ENCODE results near the gene NFKBIL1. TPM values are rescaled to one million over a fixed set of nuclear protein-coding genes. Genes with fewer than 3 reads are reported as not detected.

Gene NFKBIL1
- total and polyA plus RNA-seq, 10 of the 15 experiments (the other 5 are each of a cell fraction or from before 2014, with no cell fraction given): 0.19 to 15.1 (median 7.0) TPM

DNA sequence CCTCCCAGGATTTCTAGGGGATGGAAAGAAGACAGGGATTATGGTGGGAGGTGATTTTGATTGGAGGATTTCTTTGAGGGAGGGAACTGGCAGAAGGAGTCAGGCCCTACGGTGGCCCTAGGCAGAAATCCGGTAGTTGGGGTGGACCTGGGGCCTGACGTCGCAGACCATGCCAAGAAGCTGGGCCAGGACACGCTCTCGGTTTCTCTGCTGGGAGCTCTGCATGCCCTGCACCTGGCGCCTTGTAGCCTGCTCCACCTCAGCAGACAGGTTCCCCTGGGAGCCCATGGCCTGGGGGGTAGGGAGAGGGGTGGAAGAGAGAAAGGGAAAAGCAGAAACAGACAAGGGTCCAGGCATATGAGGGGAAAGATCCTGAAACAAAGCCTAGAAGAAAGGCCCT lies 2.1 kb upstream of the NFKBIL1 start:
- ATAC-seq: no peak
- CTCF ChIA-PET: interaction anchor here (0.8 to 34.8 kb wide), 4 partner anchors 43 to 407 kb away, joined by 3 to 2098 read pairs (median 3); partner anchors contain the start of genes LST1, LTB, NCR3 and TNF
- peaks cover 16% of the 10 kb centered on the region; the same call in 1 of the 2 replicates for H3K4me1 ChIP-seq (ENCODE audit: control insufficient read depth, insufficient read depth, low read length)

More for the DNA sequence above, 2.1 kb upstream of the NFKBIL1 start:
- H3K27me3 ChIP-seq (replicated peaks in 1 of 2; ENCODE audit: control insufficient read depth in 2 of 2, insufficient read depth in 2 of 2, low read length in 1 of 2): no peaks in the 10 kb centered on the region
- DNase-seq (ENCODE audit: low read depth, low spot score): no peak
- TF ChIP-seq ATF2 (IDR thresholded peaks at IDR 0.05; ENCODE audit: low read length) (no peak), SMAD1 (IDR thresholded peaks at IDR 0.05; ENCODE audit: low read depth, partially characterized antibody) (no peak), SIX5 (IDR thresholded peaks at IDR 0.05; ENCODE audit: low read depth, low read length, severe bottlenecking) (no peak), CHD4 (IDR thresholded peaks at IDR 0.05) (no peak), CHD2 (IDR thresholded peaks at IDR 0.05; ENCODE audit: borderline replicate concordance, low read depth, low read length) (no peak), SMC3 (IDR thresholded peaks at IDR 0.05; ENCODE audit: borderline replicate concordance, low read length) (no peak)
- TF ChIP-seq, protein P1, sequence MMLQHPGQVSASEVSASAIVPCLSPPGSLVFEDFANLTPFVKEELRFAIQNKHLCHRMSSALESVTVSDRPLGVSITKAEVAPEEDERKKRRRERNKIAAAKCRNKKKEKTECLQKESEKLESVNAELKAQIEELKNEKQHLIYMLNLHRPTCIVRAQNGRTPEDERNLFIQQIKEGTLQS (IDR thresholded peaks at IDR 0.05; ENCODE audit: borderline replicate concordance, extremely low read depth, low read depth, low read length): no peak
- ChIA-PET POLR2A (interaction anchor here (0.6 kb wide), 1 partner anchor 64 kb away, joined by 3 read pairs; no protein-coding TSS in a partner anchor), RAD21 (ENCODE audit: unreplicated experiment) (interaction anchor here (4.5 to 16.9 kb wide), 4 partner anchors 14 to 51 kb away, joined by 32 to 668 read pairs (median 330); partner anchors contain the start of genes LST1, LTB, NCR3 and TNF), SMC1A (ENCODE audit: uncharacterized antibody, unreplicated experiment) (interaction anchor here (1.4 to 34.7 kb wide), 2 partner anchors 39 to 70 kb away, joined by 5 to 1989 read pairs; partner anchors contain the start of genes AIF1, LST1, LTA and LTB)
- in situ Hi-C loops (cut with MboI): loop anchor here (5.0 to 10.0 kb wide), 2 partner anchors 52 to 290 kb away; no protein-coding TSS in a partner anchor
- H3K36me3 ChIP-seq (ENCODE audit: control insufficient read depth in 2 of 2, insufficient read depth in 2 of 2, low read length in 1 of 2): peaks cover 0 to 2% of the 10 kb centered on the region in 2 experiments; a peak in 2 of 4 replicates
- no peak overlapping the region for H2AFZ ChIP-seq (ENCODE audit: control insufficient read depth, low read depth, low read length)
- H3K79me2 ChIP-seq (ENCODE audit: control insufficient read depth, insufficient read depth, low read length): peaks cover 39% of the 10 kb centered on the region
- no peak overlapping the region for H3K27ac ChIP-seq (ENCODE audit: control insufficient read depth, insufficient read depth)
- no peak overlapping the region for H3K4me2 ChIP-seq (ENCODE audit: control insufficient read depth, insufficient read depth)
- H3K4me3 ChIP-seq: no peak overlapping the region
- FAIRE-seq: no peak
- WGBS (ENCODE audit: insufficient coverage, insufficient replicate concordance, low lambda C conversion rate, missing lambda C conversion rate): 32% methylated on average over 7 of the region's 7 CpGs
- no peak overlapping the region for H3K9ac ChIP-seq (ENCODE audit: control insufficient read depth, insufficient read depth, low read length)
- no TSS peak for BruUV-seq (replicated peaks)
- no peaks in the 10 kb centered on the region for H3K9me3 ChIP-seq (replicated peaks; ENCODE audit: control insufficient read depth, insufficient read depth, low read length)
- intact Hi-C loops (cut with micrococcal nuclease; ENCODE audit: unreplicated experiment): loop anchor here (10.0 kb wide), 1 partner anchor 360 kb away; the partner anchor contains the start of gene ZBTB12
- H4K20me1 ChIP-seq (ENCODE audit: control insufficient read depth, insufficient read depth): peaks cover 3% of the 10 kb centered on the region; the same call in 1 of the 2 replicates
